CD14-positive monocyte (primary cell): Measurements from ENCODE around the gene PTPRN2. TPM values are rescaled to one million over a fixed set of nuclear protein-coding genes. Genes with fewer than 3 reads are reported as not detected.

ENCODE experiments used
- DNase-seq, 3 donors: peaks; one replicate each; pipeline ENCODE4 v3.0.0-alpha.2; 2011 to 2022
- H2AFZ ChIP-seq: 2 replicates; pipeline ENCODE4 v1.6.0; 2012; ENCODE audit warnings: mild to moderate bottlenecking, low read depth, low read length, inconsistent platforms; ENCODE audit not compliant: insufficient read depth, poor library complexity, severe bottlenecking
- H3K27ac ChIP-seq, 2 donors: 1 replicate in 1 of 2; 2 replicates in 1 of 2; pipeline ENCODE4 v1.5.1; 2012 to 2013; ENCODE audit warnings: low read length in 2 of 2, control low read depth in 1 of 2, inconsistent platforms in 1 of 2, low read depth in 1 of 2, mild to moderate bottlenecking in 1 of 2
- H3K27me3 ChIP-seq, 2 donors: one replicate each; pipeline versions ENCODE4 v1.6.0 to v1.6.1; 2011 to 2013; ENCODE audit warnings: low read length in 2 of 2; ENCODE audit not compliant: control insufficient read depth in 2 of 2, insufficient read depth in 2 of 2
- H3K36me3 ChIP-seq, 2 donors: replicated peaks in 1 of 2; 1 replicate in 1 of 2; 2 replicates in 1 of 2; pipeline versions ENCODE4 v1.5.1 to v1.6.1; 2012 to 2013; ENCODE audit warnings: low read length in 2 of 2, control low read depth in 1 of 2, inconsistent platforms in 1 of 2, mild to moderate bottlenecking in 1 of 2; ENCODE audit not compliant: insufficient read depth in 2 of 2, control insufficient read depth in 1 of 2
- H3K4me1 ChIP-seq, 2 donors: 1 replicate in 1 of 2; 2 replicates in 1 of 2; pipeline versions ENCODE4 v1.5.1 to v1.6.1; 2012 to 2013; ENCODE audit warnings: low read length in 2 of 2, control low read depth in 1 of 2, inconsistent platforms in 1 of 2, mild to moderate bottlenecking in 1 of 2, moderate library complexity in 1 of 2; ENCODE audit not compliant: insufficient read depth in 2 of 2, control insufficient read depth in 1 of 2
- H3K4me2 ChIP-seq: replicated peaks from 2 replicates; pipeline ENCODE3; 2012; ENCODE audit warnings: low read length, moderate library complexity, mild to moderate bottlenecking; ENCODE audit not compliant: poor library complexity, severe bottlenecking; ENCODE audit errors: extremely low read depth
- H3K4me3 ChIP-seq, 3 experiments: fragments of 200-600 bp in 1 of 3; sonication (generic) in 1 of 3; replicated peaks in 1 of 3; 1 replicate in 2 of 3; 2 replicates in 1 of 3; pipeline ENCODE4 v1.5.1; 2011 to 2013; ENCODE audit warnings: low read length in 3 of 3, mild to moderate bottlenecking in 3 of 3, control low read depth in 2 of 3, low read depth in 2 of 3, inconsistent platforms in 1 of 3, moderate library complexity in 1 of 3
- H3K79me2 ChIP-seq: 2 replicates; pipeline ENCODE4 v1.6.0; 2012; ENCODE audit warnings: mild to moderate bottlenecking, control low read depth, inconsistent platforms, low read length, moderate library complexity; ENCODE audit not compliant: insufficient read depth
- H3K9ac ChIP-seq: 2 replicates; pipeline ENCODE4 v1.6.0; 2017; ENCODE audit warnings: low read length, mild to moderate bottlenecking; ENCODE audit not compliant: insufficient read depth, poor library complexity, severe bottlenecking
- H3K9me3 ChIP-seq, 2 donors: replicated peaks in 1 of 2; 1 replicate in 1 of 2; 2 replicates in 1 of 2; pipeline versions ENCODE4 v1.5.1 to v1.6.1; 2012 to 2013; ENCODE audit warnings: low read length in 2 of 2, control low read depth in 1 of 2; ENCODE audit not compliant: control insufficient read depth in 1 of 2, insufficient read depth in 1 of 2
- H4K20me1 ChIP-seq: 2 replicates; pipeline ENCODE4 v1.6.0; 2012; ENCODE audit warnings: mild to moderate bottlenecking, low read length, control low read depth, moderate library complexity; ENCODE audit not compliant: insufficient read depth
- H3K27ac Mint-ChIP-seq, 7 donors: one replicate each; pipeline ENCODE4 v1.8.0; 2020; ENCODE audit warnings: mild to moderate bottlenecking in 7 of 7, mixed read lengths in 7 of 7, moderate library complexity in 6 of 7, inconsistent platforms in 2 of 7
- H3K27me3 Mint-ChIP-seq, 3 donors: one replicate each; pipeline ENCODE4 v1.8.0; 2021 to 2022; ENCODE audit warnings: low read depth in 3 of 3, mild to moderate bottlenecking in 3 of 3, mixed read lengths in 3 of 3, moderate library complexity in 3 of 3, inconsistent platforms in 1 of 3
- H3K36me3 Mint-ChIP-seq, 2 donors: one replicate each; pipeline ENCODE4 v1.8.0; 2020; ENCODE audit warnings: mixed read lengths in 2 of 2, inconsistent platforms in 1 of 2, mild to moderate bottlenecking in 1 of 2
- H3K4me1 Mint-ChIP-seq: one replicate; pipeline ENCODE4 v1.8.0; 2020; ENCODE audit warnings: mild to moderate bottlenecking, mixed read lengths
- H3K4me3 Mint-ChIP-seq, 2 donors: one replicate each; pipeline ENCODE4 v1.8.0; 2020; ENCODE audit warnings: mild to moderate bottlenecking in 2 of 2, mixed read lengths in 2 of 2, moderate library complexity in 1 of 2
- H3K9me3 Mint-ChIP-seq, 7 donors: one replicate each; pipeline ENCODE4 v1.8.0; 2020 to 2022; ENCODE audit warnings: mixed read lengths in 7 of 7, mild to moderate bottlenecking in 6 of 7, moderate library complexity in 6 of 7, inconsistent platforms in 2 of 7
- CTCF ChIP-seq: fragments of 200-600 bp; IDR thresholded peaks from one replicate; pipeline ENCODE4 v1.8.0; 2022; ENCODE audit warnings: antibody characterized with exemption, mild to moderate bottlenecking
- WGBS: methylation state at CpG from one replicate; pipeline ENCODE4 v1.1.5; 2013; ENCODE audit warnings: missing lambda C conversion rate; ENCODE audit not compliant: insufficient coverage; 5-methylcytosine and 5-hydroxymethylcytosine counted together
- intact Hi-C, 2 donors: fragments of 100-400 bp; cut with micrococcal nuclease; formaldehyde crosslinking; loops; one replicate each; pipeline versions ENCODE4 v1.15.0 to v1.15.1; 2023
- polyA plus RNA-seq, 3 donors: library from polyadenylated mRNA; depleted of rRNA in 1 of 3; unstranded in 2 of 3; stranded (reverse) in 1 of 3; fragments of 300-500 nt in 2 of 3; fragments of >200 nt in 1 of 3; fragmentation: Illumina TruSeq in 2 of 3; gene quantifications; 1 replicate in 2 of 3; 2 replicates in 1 of 3; pipeline ENCODE4 v1.2.3, GENCODE V29; 2012 to 2021

PTPRN2 gene
- polyA plus RNA-seq, 3 donors, result 0.25 to 1.4 (median 0.97) TPM

GRCh38 chr7:158133057-158133456, 454.6 kb downstream of the PTPRN2 start:
- H3K9me3 ChIP-seq, result peaks cover 73 to 74% of the 10 kb centered on the region in 2 donors
- Mint-ChIP-seq H3K4me3 (no peak overlapping the region), H3K27me3 (no peaks in the 10 kb centered on the region), H3K9me3 (peaks cover 2 to 24% (median 11%) of the 10 kb centered on the region in 7 donors), H3K27ac (no peak overlapping the region), H3K4me1 (no peaks in the 10 kb centered on the region), H3K36me3 (no peaks in the 10 kb centered on the region)
- no peaks in the 10 kb centered on the region for H3K4me1 ChIP-seq
- no peak overlapping the region for H3K9ac ChIP-seq
- TF ChIP-seq CTCF, result no peak
- H3K4me3 ChIP-seq, result no peak overlapping the region
- H3K27me3 ChIP-seq, result no peaks in the 10 kb centered on the region
- H3K36me3 ChIP-seq, result no peaks in the 10 kb centered on the region
- H3K4me2 ChIP-seq, result no peak overlapping the region
- WGBS, result 97% methylated on average over 21 of the region's 21 CpGs
- no peaks in the 10 kb centered on the region for H3K79me2 ChIP-seq
- no peak overlapping the region for H2AFZ ChIP-seq
- intact Hi-C loops, result no loop called here
- no peak overlapping the region for H3K27ac ChIP-seq
- no peaks in the 10 kb centered on the region for H4K20me1 ChIP-seq
- DNase-seq, result no peak

DNA sequence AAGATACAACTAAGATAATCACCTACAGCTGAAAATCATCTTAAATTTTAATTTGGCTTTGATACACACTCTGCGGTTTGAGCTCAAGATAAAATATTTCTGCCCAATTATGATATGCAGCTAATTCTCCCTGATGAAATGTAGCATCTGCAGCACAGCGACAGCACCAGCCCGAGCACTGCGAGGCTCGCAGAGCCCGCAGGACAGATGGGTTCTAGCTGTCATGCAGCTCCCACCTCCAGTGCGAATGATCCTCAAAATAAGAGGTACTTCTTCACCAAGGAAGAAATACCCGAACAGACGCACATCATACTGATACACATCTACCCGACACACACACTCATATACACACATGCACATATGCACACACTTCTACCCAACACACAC, 457.6 kb downstream of the PTPRN2 start:
- no peak overlapping the region for H3K4me3 ChIP-seq
- no peaks in the 10 kb centered on the region for H3K79me2 ChIP-seq
- no peaks in the 10 kb centered on the region for H3K4me1 ChIP-seq
- Mint-ChIP-seq H3K4me1 (no peaks in the 10 kb centered on the region), H3K27ac (no peak overlapping the region), H3K9me3 (peaks cover 9 to 34% (median 25%) of the 10 kb centered on the region in 7 donors), H3K4me3 (no peak overlapping the region), H3K27me3 (no peaks in the 10 kb centered on the region), H3K36me3 (no peaks in the 10 kb centered on the region)
- DNase-seq, result no peak
- no peak for TF ChIP-seq CTCF
- H3K9ac ChIP-seq, result no peak overlapping the region
- WGBS, result 98% methylated on average over 9 of the region's 10 CpGs
- H2AFZ ChIP-seq, result no peak overlapping the region
- H3K4me2 ChIP-seq, result no peak overlapping the region
- no peaks in the 10 kb centered on the region for H4K20me1 ChIP-seq
- H3K27me3 ChIP-seq, result no peaks in the 10 kb centered on the region
- no peak overlapping the region for H3K27ac ChIP-seq
- peaks cover 74 to 81% of the 10 kb centered on the region in 2 donors for H3K9me3 ChIP-seq
- H3K36me3 ChIP-seq, result no peaks in the 10 kb centered on the region
- intact Hi-C loops, result no loop called here
